Activated naive CD4-positive, alpha-beta T cell treated with anti-CD3 and anti-CD28 coated beads, Interleukin-2, amount 50 U/mL, for 72 hours (primary cell): Measurements from ENCODE around the gene EIF5. TPM values are rescaled to one million over a fixed set of nuclear protein-coding genes. Genes with fewer than 3 reads are reported as not detected.

Source experiments
- ATAC-seq, 2 donors: fragments of 150-1000 bp; cut with Tn5 transposase; 2 replicates each; pipeline ENCODE4 v1.10.0; 2021; ENCODE audit warnings: mild to moderate bottlenecking in 2 of 2, moderate library complexity in 2 of 2
- DNase-seq, 2 donors: peaks; one replicate each; pipeline ENCODE4 v3.0.0; 2021 to 2022; ENCODE audit warnings: low spot score in 2 of 2
- H3K27ac Mint-ChIP-seq, 2 donors: one replicate each; pipeline ENCODE4 v1.8.0; 2022; ENCODE audit warnings: mild to moderate bottlenecking in 2 of 2, mixed read lengths in 2 of 2
- H3K36me3 Mint-ChIP-seq, 2 donors: one replicate each; pipeline ENCODE4 v1.8.0; 2022; ENCODE audit warnings: mixed read lengths in 2 of 2
- H3K9me3 Mint-ChIP-seq, 2 donors: one replicate each; pipeline ENCODE4 v1.8.0; 2022; ENCODE audit warnings: mixed read lengths in 2 of 2
- total RNA-seq, 2 donors: library from RNA; stranded (reverse); gene quantifications; one replicate each; pipeline ENCODE4 v1.2.3, GENCODE V29; 2022

EIF5 gene
- total RNA-seq, 2 donors from 2014 or later = 154 to 243 TPM

GRCh38 chr14:103301512-103302354 is 32.3 kb upstream of the EIF5 start:
- no peak for ATAC-seq
- no peak for DNase-seq
- no peaks in the 10 kb centered on the region for H3K36me3 Mint-ChIP-seq
- H3K9me3 Mint-ChIP-seq = no peaks in the 10 kb centered on the region
- no peak overlapping the region for H3K27ac Mint-ChIP-seq

DNA sequence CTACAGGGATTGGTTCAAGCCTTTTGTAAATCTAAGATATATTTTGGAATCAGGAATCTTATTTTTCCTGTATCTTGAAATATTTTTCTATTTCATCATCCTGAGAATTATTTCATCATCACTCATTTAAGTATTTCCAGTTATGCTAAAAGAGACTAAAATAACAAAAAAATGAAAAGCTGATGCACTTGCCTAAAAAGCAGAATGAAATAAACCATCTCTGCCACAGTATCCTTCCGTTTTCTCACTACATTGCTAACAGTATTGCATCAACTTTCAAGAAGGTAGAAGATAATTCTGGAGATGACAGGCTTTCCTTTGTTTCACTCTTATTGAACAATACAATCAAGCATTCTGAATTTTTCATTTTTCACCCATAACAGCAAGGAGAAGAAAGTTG is 31.1 kb upstream of the EIF5 start:
- H3K9me3 Mint-ChIP-seq = no peaks in the 10 kb centered on the region
- no peak overlapping the region for H3K27ac Mint-ChIP-seq
- H3K36me3 Mint-ChIP-seq = no peaks in the 10 kb centered on the region

GRCh38 chr14:103304706-103305105 is 29.3 kb upstream of the EIF5 start:
- H3K9me3 Mint-ChIP-seq = no peaks in the 10 kb centered on the region
- no peak for ATAC-seq
- DNase-seq = no peak
- H3K27ac Mint-ChIP-seq = no peak overlapping the region
- no peaks in the 10 kb centered on the region for H3K36me3 Mint-ChIP-seq

More for the DNA sequence above, 31.1 kb upstream of the EIF5 start:
- DNase-seq = no peak
- ATAC-seq = no peak

DNA sequence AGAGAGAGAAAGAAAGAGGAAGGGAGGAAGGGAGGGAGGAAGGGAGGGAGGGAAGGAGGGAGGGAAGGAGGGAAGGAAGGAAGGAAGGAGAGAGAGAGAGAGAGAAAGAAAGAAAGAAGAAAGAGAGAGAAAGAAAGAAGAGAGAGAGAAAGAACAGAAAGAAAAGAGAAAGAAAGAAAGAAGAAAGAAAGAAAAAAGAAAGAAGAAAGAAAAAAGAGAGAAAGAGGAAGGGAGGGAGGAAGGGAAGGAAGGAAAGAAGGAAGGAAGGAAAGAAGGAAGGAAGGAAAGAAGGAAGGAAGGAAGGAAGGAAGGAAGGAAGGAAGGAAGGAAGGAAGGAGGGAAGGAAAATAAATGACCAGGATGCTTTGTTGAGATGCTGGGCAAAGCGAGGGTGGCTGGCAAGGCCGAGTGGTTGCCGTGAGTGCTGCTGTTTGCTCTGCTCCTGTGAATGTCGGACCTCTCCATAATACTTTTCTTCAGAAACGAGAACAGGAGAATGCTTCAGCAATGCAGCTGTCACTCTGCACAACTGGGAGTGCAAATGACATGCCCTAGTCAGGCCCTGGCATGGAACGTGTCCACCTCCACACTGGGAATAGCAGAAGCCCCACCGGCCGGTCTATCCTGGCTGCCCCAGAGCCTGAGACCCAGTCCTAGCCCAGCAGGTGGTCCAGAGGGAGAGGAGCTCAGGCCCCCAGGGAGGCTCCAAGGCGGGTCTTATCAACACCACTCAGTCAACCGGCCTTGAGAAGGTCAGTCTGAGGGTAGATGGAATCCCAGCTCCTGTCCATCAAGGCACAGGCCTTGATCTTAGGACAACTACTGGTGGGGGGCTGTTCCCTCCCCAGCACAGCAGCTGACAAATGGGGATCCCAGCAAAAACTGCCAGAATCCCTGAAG is 25.1 kb upstream of the EIF5 start:
- DNase-seq = no peak
- Mint-ChIP-seq H3K9me3 (no peaks in the 10 kb centered on the region), H3K36me3 (no peaks in the 10 kb centered on the region), H3K27ac (peak overlapping the region in 1 of 2 donors; percentile 61)
- no peak for ATAC-seq

DNA sequence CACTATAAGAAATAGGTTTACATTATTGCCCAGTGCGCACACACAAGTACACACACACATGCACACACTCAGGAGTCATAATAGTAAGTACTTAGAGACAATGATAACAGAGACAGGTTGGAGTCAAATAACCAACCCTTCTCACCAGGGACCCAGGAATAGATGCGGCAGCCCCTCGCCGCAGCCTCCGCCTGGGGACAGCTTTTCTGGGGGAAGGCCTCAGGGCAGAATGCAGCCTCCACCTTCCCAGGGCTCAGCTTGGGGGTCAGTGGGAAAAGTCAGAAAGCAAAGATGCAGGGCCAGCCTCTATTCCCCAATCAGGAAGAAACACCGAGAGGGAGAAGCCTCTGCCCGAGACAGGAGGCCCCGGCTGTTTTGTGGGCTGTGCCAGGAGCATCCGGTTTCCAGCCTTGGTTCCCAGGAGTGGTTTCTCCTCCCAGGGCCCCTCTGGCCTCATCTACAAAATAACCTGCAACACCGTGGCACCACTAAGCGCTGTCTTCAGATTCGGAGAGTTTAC is 23.4 kb upstream of the EIF5 start:
- ATAC-seq = no peak

GRCh38 chr14:103311171-103311997 is 22.7 kb upstream of the EIF5 start:
- Mint-ChIP-seq H3K27ac (no peak overlapping the region), H3K36me3 (no peaks in the 10 kb centered on the region), H3K9me3 (no peaks in the 10 kb centered on the region)
- ATAC-seq (no peak), DNase-seq (peak in 1 of 2 donors; percentile 46)

More for the DNA sequence above, 23.4 kb upstream of the EIF5 start:
- no peaks in the 10 kb centered on the region for H3K36me3 Mint-ChIP-seq
- DNase-seq = peak in 1 of 2 donors; percentile 26
- H3K27ac Mint-ChIP-seq = no peak overlapping the region
- no peaks in the 10 kb centered on the region for H3K9me3 Mint-ChIP-seq

GRCh38 chr14:103312006-103312635 is 21.9 kb upstream of the EIF5 start:
- H3K27ac Mint-ChIP-seq = peak overlapping the region in 1 of 2 donors; percentile 17
- H3K36me3 Mint-ChIP-seq = no peaks in the 10 kb centered on the region
- no peak for DNase-seq
- ATAC-seq = no peak
- no peaks in the 10 kb centered on the region for H3K9me3 Mint-ChIP-seq

DNA sequence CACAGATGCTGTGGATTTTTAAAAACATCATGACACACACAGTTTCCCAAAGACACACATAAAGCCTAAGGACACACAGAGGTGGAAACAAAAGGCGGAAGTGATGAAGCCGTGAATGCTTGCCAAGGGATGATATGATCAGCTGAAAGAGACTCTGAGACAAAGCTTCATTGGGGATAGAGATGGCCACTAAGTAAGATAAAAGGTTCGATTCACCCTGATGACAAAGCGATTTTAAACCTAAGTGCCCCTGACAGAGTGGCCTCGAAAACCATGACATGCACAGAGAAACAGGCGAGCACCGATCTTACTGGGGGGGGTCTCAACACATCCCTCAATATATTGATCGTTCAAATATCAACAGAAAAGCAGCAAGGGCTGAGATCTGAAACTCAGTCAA is 20.3 kb upstream of the EIF5 start:
- no peaks in the 10 kb centered on the region for H3K9me3 Mint-ChIP-seq
- no peaks in the 10 kb centered on the region for H3K36me3 Mint-ChIP-seq

DNA sequence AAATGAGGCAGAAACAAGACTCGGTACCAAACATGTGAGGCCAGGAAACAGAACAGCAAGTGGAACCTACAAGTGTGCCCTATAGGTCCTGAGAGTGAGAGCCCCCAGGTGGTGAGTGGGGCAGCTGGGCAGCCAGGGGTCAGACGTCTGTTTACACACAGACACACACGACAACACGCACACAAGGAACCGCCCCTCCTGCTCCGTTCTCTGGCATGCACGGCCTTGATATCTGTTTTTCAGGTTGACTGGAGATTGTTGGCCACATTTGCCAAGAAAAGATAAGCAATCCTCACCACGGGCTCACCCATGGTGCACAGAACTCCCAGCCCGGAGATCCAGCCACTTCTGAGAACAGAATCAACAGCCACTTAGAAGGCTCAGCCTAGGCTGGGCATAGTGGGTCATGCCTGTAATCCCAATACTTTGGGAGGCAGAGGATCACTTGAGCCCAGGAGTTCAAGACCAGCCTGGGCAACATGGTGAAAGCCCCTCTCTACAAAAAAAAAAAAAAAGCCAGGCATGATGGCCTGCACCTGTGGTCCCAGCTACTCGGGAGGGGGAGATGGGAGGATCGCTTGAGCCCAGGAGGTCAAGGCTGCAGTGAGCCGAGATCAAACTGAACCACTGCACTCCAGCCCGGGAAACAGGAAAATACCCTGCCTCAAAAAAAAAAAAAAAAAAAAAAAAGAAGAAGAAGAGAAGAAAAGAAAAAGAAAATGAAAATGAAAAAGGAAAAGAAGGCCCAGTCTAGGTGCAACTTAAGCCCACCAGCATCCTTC is 19.4 kb upstream of the EIF5 start:
- DNase-seq (no peak), ATAC-seq (no peak)
- Mint-ChIP-seq H3K9me3 (no peaks in the 10 kb centered on the region), H3K36me3 (no peaks in the 10 kb centered on the region), H3K27ac (no peak overlapping the region)

More for the DNA sequence above, 20.3 kb upstream of the EIF5 start:
- no peak for DNase-seq
- H3K27ac Mint-ChIP-seq = no peak overlapping the region
- ATAC-seq = no peak

- ATAC-seq (no peak), DNase-seq (no peak)
- Mint-ChIP-seq H3K36me3 (no peaks in the 10 kb centered on the region), H3K27ac (no peak overlapping the region), H3K9me3 (no peaks in the 10 kb centered on the region)
Observed at GRCh38 chr14:103315351-103315911, 18.6 kb upstream of the EIF5 start.

DNA sequence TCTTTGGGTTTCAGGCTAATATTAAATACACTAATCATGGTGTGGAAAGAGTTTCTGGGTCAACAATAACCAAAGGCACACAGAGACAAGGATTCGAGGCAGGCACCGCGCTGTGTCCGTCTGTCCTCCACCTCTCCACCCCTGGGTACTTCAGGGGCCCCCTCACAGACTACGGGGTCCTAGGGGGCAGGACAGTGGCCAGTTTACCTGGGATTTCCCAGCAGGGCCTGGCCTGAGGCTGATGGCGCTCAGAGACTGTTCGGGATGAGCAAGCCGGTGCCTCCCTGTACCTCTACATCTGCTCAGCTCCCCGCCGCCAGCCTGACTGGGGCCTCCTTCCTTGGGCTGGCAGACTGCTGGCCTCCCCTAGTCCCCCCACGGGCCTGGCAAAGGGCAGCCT is 18.1 kb upstream of the EIF5 start:
- ATAC-seq (no peak), DNase-seq (no peak)
- no peaks in the 10 kb centered on the region for H3K36me3 Mint-ChIP-seq
- H3K9me3 Mint-ChIP-seq = no peaks in the 10 kb centered on the region
- H3K27ac Mint-ChIP-seq = no peak overlapping the region

DNA sequence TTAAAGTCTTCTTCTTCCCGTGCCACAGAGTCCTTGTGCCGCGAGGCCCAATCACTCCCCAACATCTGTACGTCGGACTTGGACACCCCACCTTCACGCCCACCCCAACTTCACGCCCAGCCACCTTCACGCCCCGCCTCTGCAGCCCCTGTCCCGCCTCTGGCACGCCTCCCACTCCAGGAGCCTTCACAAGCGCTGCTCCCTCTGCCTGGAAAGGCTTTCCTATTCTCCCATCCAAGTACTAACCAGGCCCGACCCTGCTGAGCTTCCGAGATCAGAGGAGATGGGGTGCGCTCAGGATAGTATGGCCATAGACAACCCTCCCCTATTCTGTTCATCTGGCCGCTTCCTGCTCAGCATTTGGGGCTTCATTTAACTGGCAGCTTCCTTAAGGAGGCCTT is 17.3 kb upstream of the EIF5 start:
- DNase-seq (no peak), ATAC-seq (no peak)
- Mint-ChIP-seq H3K27ac (no peak overlapping the region), H3K9me3 (no peaks in the 10 kb centered on the region), H3K36me3 (no peaks in the 10 kb centered on the region)

- Mint-ChIP-seq H3K36me3 (no peaks in the 10 kb centered on the region), H3K27ac (no peak overlapping the region), H3K9me3 (no peaks in the 10 kb centered on the region)
- ATAC-seq = no peak
- no peak for DNase-seq
Observed at GRCh38 chr14:103317251-103317650, 16.8 kb upstream of the EIF5 start.

DNA sequence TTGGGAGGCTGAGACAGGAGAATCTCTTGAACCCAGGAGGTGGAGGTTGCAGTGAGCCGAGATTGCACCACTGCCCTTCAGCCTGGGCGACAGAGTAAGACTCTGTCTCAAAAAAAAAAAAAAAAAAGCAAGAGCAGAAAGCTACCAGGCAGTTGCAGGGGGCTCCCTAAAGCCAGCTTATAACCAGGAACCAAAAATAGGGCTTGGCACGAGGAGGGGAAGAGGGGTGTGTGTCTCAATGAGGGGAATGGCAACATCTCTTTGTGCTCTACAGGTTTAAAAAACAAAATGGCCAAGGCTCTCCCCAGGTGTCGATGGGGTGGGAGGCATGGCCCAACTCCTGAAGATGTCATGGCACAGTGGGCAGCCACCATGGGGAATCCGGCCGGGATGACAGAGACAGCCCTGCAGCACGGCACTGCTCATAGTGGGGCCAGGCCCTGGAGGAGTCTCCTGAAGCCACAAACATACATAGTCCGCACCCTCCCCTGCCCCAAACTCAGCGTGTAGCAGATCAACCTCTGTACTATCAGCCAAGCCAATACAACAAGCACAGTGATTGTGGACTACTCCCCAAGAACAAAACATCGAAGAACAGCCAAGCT is 16.0 kb upstream of the EIF5 start:
- Mint-ChIP-seq H3K36me3 (no peaks in the 10 kb centered on the region), H3K27ac (no peak overlapping the region), H3K9me3 (no peaks in the 10 kb centered on the region)
- DNase-seq = no peak
- no peak for ATAC-seq
